GM12874 (cell line): ENCODE measurements around the gene INSC.

Experiments used
- CTCF ChIP-seq: IDR thresholded peaks from 2 replicates; pipeline ENCODE4 v1.5.1; 2011; ENCODE audit warnings: low read depth, mild to moderate bottlenecking, control low read depth, low read length, moderate library complexity; ENCODE audit not compliant: insufficient read depth

INSC gene

GRCh38 chr11:15075162-15075526 lies 39.6 kb upstream of the INSC start:
- no peak for TF ChIP-seq CTCF

DNA sequence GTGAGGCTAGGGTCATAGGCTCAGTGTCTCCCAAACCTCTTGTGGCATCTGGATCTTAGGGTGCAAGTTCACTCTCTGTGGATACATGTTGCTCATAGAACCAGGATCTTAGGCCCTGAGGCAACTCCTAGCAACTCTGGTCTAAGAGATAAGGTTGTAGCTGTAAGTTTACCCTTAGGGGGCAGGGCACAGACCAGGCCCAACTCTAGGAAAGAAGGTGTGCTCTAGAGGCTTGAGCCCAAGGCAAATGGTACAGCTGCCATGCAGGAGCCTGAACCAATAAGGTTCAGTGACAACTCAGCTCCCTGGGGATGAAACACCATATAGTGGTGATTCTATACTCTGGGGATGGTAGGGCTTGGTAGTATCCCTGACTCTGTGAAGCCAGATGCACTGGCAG lies 23.5 kb upstream of the INSC start:
- no peak for TF ChIP-seq CTCF

DNA sequence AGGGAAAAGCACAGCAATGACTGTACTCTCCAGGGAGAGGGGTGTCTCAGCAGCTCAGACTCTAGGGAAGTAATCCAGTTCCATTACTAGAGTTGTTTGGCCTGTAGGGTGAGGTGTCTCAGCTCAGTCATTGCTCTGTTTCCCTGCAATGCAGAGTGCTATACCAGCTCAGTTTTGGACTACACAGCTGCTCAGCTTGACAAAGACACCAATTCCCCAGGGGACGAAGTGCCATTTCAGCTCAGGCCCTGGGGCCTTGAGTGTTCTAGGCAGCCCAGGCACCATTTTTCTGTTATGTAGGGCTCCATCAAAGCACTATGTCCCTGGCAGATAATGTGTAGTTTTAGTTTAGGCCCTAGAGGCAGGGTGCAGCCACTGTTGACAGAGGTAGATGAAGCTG lies 23.1 kb upstream of the INSC start:
- no peak for TF ChIP-seq CTCF

DNA sequence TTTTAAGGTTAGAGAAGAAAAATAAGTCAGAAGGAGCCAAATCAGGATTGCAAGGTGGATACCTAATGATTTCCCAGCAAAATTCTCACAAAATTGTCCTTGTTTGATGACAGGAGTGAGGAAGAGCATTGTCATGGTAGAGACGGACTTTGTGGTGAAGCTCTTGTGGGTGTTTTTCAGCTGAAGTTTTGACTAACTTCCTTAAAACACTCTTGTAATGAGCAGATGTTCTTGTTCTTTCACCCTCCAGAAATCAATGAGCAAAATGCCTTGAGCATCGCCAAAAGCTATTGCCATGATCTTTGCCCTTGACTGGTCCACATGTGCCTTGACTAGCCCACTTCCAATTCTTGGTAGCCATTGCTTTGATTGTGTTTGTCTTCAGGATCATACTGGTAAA lies 21.3 kb upstream of the INSC start:
- TF ChIP-seq CTCF = no peak

GRCh38 chr11:15095736-15096228 lies 18.9 kb upstream of the INSC start:
- no peak for TF ChIP-seq CTCF

DNA sequence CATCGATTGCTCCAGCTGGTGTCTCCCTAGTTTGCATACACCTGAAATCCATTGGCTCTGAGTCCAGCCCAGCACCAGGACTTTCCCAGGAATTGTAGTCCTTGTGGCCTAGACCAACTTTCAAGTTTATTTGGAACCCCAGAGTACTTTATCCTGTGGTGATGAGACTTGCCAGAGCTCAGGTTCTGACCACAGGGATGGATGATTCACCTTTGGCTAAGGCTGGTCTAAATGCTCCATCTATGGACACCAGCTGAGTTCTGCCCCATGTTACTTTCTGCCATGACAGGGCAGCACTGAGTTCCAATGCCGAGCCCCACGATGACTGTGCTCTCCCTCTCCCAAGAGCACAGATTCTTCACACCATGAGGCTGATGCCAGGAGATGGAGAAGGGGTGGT lies 17.3 kb upstream of the INSC start:
- no peak for TF ChIP-seq CTCF

- TF ChIP-seq CTCF = no peak
Measured at GRCh38 chr11:15099267-15099666, 15.5 kb upstream of the INSC start.

DNA sequence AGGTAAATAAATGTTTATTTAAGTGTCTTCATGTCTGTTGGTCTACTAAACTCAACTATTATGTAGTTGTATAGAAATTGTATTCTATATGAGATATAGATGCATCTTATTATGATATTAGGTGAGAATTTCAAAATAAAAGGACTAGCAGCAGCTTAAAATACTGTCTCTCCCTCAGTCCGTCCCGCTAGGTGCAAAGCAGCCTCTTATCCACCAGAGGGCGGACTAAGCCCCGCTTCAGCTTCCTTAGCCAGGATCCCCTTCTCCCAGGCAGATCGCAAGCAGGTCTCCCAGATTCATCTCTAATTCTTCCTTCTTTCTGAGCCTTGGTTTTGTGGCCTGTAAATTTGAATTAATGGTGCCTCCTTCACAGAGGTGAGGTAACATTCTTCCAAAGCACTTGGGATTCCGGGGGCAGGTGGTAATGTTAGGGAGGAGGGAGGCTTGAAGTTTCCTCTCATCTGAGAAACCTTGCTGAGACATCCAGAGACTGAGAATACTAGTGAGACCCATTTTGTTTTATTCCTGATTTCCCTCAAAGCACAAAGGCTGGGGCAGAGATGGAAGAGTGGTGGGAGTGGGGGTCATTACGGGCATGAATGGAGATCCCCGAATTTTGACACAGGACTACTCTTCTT lies 13.5 kb upstream of the INSC start:
- TF ChIP-seq CTCF = peak; percentile 84
